ENCODE results near the gene ZNF574.
A peak's percentile ranks its signal among the peaks of the same experiment; 100 is the strongest.

ZNF574 gene

DNA sequence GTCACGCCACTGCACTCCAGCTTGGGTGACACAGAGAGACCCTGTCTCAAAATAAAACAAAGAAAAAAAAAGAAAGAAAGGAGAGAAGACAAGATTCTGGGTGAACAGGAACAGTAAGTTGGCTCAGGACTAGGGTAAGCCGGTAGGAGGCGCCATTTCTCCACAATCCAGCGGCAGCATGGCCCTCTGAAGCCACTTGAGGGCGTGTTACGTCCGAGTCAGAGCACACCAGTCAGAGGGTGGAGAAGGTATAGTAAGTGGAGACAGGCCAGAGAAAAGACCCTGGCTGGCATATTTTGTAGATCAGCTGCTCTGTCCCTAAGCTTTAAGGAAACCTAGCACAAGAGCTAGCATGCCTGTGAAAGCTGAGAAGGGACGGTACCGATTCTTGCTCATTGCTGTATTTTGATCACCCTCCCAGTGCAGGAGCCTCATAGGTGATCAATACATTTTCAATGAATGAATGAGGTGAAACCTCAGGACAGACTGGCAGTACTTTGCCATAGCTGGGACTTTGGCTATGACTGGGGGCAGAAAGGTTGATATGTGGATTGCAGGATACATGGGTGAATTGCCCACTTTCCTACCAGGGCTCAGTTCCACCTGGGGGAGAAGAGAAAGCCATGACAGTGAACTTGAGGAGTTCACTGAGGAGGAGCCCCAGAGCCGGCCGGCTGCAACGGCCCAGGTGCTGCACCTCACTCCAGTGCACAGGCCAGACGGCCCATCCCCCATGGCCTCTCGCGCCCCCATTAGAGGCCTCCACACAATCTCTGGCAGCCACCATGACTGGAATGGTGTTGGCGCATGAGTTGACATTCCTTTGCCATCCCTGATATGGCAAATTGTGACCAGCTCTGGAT lies 32.8 kb downstream of the ZNF574 start:
- peak; percentile 71 to 88 (median 84) for DNase-seq

DNA sequence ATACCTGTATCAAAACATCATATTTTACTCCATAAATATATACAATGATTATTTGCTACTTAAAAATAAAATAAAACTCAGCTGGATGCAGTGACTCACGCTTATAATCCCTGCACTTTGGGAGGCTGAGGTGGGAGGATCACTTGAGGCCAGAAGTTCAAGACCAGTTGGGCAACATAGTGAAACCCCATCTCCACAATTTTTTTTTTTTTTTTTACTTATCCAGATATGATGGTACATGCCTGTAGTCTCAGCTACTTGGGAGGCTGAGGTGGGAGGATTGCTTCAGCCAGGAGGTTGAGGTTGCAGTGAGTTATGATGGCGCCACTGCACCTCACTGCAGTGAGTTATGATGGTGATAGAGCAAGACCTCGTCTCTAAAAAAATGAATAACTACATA lies 33.9 kb downstream of the ZNF574 start:
- no peak for DNase-seq

DNA sequence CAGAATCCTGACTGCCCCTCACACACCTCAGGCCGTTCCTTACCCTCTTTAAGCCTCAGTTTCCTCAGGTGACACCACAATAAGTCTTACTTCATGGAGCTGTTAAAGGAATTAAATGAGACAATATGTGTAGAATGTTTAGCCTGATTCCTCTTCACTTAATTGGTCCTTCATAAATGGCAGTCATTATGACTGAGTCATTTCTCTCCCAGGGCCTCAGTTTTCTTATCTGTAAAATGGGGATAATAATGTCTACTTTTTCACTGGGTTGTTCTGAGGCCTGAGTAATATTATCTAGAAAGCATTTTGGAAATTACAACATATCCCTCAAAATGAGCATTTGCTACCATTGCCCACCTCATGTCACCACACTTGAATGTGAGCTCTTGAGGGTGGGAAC lies 34.7 kb downstream of the ZNF574 start:
- DNase-seq, result no peak

DNA sequence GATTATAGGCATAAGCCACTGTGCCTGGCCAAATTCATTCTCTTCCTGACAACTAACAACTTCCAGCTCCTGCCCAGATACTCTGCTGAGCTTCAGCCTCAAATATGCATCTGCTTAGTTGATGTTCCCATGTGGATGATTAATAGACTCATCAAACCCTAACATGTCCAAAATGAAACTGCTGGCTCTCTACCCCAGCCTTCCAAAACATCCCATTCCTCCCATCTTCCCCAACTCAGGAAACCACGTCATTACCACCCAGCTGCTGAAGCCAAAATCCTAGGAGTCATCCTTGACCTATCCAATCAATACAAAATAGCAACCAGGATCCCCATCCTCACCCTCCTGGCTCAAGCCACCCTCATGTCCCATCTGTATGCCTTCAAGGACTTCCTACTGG lies 35.4 kb downstream of the ZNF574 start:
- no peak for DNase-seq

DNA sequence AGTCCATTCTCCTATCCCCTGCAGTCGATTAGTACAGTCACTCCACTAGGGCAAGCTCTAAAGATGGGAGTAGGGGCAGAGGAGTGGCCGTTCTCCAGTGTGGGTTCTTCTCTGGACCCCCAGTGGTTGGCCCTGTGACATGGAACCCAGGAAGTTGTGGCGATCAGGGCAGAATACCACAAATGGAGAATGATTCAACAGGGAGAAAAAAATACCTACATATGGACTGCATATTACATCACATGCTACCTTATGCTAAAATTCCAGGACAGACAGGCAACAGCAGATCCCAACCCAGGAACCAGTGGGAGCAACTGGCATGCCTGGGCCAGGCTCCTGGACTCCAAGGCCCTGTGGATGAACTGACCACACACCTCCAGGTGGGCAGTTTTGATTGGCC lies 35.8 kb downstream of the ZNF574 start:
- no peak for DNase-seq

- no peak for DNase-seq
Measured at GRCh38 chr19:42113641-42114348, 37.8 kb downstream of the ZNF574 start.

- no peak for DNase-seq
Measured at GRCh38 chr19:42114412-42114811, 38.4 kb downstream of the ZNF574 start.

GRCh38 chr19:42115219-42115618 lies 39.3 kb downstream of the ZNF574 start:
- no peak for DNase-seq

- no peak for DNase-seq
Measured at GRCh38 chr19:42115705-42116104, 39.7 kb downstream of the ZNF574 start.

- DNase-seq, result no peak
Measured at GRCh38 chr19:42116308-42117075, 40.5 kb downstream of the ZNF574 start.

DNA sequence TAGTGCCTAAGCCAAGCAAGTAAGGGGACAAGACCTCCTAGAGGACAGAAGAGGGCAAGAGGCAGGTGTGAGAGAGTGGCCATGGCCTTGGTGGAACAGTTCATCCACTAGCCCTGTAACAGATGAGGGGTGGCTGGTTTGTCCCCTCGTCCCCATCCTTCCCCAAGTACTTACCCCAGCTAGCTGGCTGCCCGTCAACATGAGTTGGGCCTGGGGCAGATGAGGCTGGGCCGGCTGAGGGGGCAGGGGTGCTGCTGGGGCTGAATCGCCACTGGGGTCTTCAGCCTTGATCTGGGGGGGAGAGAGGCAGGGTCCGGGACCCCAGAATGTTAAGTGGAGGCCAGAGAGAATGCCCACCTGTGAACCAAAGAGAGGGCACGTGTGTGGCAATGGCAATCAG lies 41.1 kb downstream of the ZNF574 start:
- no peak for DNase-seq

GRCh38 chr19:42120276-42120980 lies 44.5 kb downstream of the ZNF574 start:
- no peak for DNase-seq

- DNase-seq, result no peak
Measured at GRCh38 chr19:42121036-42121621, 45.2 kb downstream of the ZNF574 start.

- peak; percentile 50 to 77 (median 57) for DNase-seq
Measured at GRCh38 chr19:42121656-42122069, 45.7 kb downstream of the ZNF574 start.

- DNase-seq, result peak in 2 of 5 donors; percentile 33 to 67
Measured at GRCh38 chr19:42122691-42123607, 47.0 kb downstream of the ZNF574 start.

- no peak for DNase-seq
Measured at GRCh38 chr19:42123765-42124164, 47.8 kb downstream of the ZNF574 start.

- DNase-seq, result no peak
Measured at GRCh38 chr19:42124386-42124901, 48.5 kb downstream of the ZNF574 start.

- no peak for DNase-seq
Measured at GRCh38 chr19:42125536-42125935, 49.6 kb downstream of the ZNF574 start.

DNA sequence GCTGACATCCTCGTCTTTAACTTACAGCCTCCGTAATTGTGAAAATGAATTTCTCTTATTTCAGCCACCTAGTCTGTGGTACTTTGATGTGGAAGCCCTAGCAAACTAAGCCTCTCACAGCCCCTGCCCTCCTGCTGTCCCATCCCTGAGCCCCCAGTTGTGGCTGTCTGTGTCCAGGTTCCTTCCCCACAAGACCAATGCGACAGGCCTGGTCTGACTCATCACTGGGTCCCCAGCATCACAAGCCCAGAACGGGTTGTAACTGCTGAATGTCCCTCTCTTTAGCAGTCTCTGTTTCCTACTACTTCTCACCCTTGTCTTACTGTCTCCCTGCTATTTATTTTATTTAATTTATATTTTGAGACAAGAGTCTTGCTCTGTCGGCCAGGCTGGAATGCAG lies 50.6 kb downstream of the ZNF574 start:
- DNase-seq, result no peak

DNA sequence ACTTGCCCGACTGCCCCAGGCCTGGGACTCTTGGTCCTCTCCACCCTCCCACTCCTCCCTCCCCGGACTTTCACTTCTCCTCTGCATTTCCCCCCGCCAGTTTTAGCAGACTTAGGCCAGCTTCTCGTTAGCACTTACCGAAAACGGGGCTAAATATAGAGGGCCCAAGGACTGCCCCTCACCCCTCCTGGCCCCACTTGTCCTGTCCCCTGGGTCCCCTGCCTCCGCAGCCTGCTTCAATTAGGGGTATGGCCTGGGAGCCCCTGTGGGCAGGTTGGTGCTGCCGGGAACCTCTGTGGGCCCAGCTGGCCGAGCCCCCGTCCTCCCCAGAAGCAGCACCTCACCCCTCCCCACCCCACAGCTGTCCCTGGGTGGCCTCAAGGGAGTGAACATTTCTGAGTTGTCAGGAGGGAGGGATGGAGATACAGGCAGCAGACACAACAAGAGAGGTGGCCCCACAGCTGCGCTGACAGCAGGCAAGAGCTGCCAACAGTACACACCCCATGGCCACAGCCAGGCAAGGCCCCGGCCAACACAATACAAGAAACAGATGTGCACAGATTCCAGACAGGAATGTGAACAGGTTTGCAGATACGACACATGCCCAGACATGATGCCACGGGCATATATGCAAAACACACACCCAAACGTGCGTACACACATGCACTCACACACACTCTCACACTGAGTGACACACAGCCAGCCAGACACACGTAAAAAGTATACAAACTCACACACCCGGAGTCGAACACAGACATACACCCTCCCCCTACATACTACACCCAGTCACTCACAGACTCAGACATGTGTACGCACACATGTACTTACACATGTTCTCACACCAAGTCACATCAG lies 53.7 kb downstream of the ZNF574 start:
- DNase-seq, result no peak
